Activated T-helper 2 cell treated with anti-CD3 and anti-CD28 coated beads, Interferon-gamma antibody, Interleukin-2, Interleukin-4, amounts not matched to agents 10 μg/mL and 5 μg/mL and 100 μg/mL, durations not matched to agents 14 hours and 24 hours and 36 hours (primary cell): ENCODE data around the gene PAX5. TPM values are rescaled to one million over a fixed set of nuclear protein-coding genes. Genes with fewer than 3 reads are reported as not detected.

Source experiments
- DNase-seq: peaks from one replicate; pipeline ENCODE4 v3.0.0; 2021; ENCODE audit warnings: low spot score
- H3K27ac Mint-ChIP-seq: one replicate; pipeline ENCODE4 v1.8.0; 2021; ENCODE audit warnings: mixed read lengths
- H3K27me3 Mint-ChIP-seq: one replicate; pipeline ENCODE4 v1.8.0; 2021; ENCODE audit warnings: low read depth, mixed read lengths
- H3K36me3 Mint-ChIP-seq: one replicate; pipeline ENCODE4 v1.8.0; 2021; ENCODE audit warnings: low read depth, mixed read lengths
- H3K4me1 Mint-ChIP-seq: one replicate; pipeline ENCODE4 v1.8.0; 2021; ENCODE audit warnings: low read depth, mixed read lengths
- H3K4me3 Mint-ChIP-seq: one replicate; pipeline ENCODE4 v1.8.0; 2021; ENCODE audit warnings: low read depth, mild to moderate bottlenecking, moderate library complexity, mixed read lengths
- H3K9me3 Mint-ChIP-seq: one replicate; pipeline ENCODE4 v1.8.0; 2021; ENCODE audit warnings: mixed read lengths
- intact Hi-C: fragments of 100-400 bp; cut with micrococcal nuclease; formaldehyde crosslinking; loops from one replicate; pipeline ENCODE4 v1.15.1; 2023
- total RNA-seq: library from RNA; stranded (reverse); gene quantifications from 2 replicates; pipeline ENCODE4 v1.2.3, GENCODE V29; 2022

PAX5 gene
- total RNA-seq, 1 donor from 2014 or later, result 0.34 TPM

DNA sequence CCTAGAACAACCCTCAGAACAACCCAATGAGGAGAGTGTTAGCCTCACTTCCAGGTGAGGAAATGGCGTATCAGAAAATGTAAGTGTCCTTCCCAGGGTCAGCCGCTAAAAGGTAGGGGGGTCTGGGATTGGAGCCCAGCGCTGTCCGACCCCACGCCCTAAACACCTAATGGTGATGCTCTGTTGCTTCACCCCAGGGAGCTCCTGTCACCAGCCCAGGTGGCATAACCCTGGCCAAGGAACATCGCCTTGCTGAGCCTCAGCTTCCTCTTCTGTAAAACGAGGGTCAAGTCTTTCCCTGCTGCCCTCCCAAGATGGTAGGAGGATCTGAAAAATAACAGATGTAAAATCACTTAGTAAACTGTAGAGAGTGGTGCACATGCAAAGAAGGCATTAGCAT lies 132.5 kb downstream of the PAX5 start:
- DNase-seq, result no peak
- Mint-ChIP-seq H3K4me1 (peaks cover 8% of the 10 kb centered on the region), H3K4me3 (no peak overlapping the region), H3K36me3 (no peaks in the 10 kb centered on the region), H3K9me3 (no peaks in the 10 kb centered on the region), H3K27ac (no peak overlapping the region), H3K27me3 (peaks cover 14% of the 10 kb centered on the region)
- intact Hi-C loops, result no loop called here

DNA sequence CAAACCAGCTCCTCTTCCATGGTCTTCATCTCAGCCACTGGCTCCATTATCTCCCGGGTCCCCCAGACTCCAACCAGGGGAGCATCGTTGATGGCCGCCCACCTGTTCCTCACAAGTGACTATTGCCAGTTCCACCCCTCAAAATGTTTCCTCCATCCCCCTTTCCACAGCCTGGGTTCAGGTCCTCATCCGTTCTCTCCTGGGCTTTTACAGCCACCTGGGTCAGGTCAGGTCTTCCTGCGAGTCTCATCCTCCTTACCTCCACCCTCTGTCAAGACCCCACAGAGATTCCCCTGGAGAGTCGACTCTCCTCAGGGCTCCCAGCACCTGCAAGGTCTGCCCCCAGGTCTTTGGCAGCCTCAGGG lies 133.2 kb downstream of the PAX5 start:
- H3K27ac Mint-ChIP-seq, result no peak overlapping the region
- H3K27me3 Mint-ChIP-seq, result peaks cover 10% of the 10 kb centered on the region
- DNase-seq, result no peak
- intact Hi-C loops, result no loop called here
- H3K9me3 Mint-ChIP-seq, result no peaks in the 10 kb centered on the region
- H3K36me3 Mint-ChIP-seq, result no peaks in the 10 kb centered on the region
- peaks cover 8% of the 10 kb centered on the region for H3K4me1 Mint-ChIP-seq
- H3K4me3 Mint-ChIP-seq, result no peak overlapping the region

DNA sequence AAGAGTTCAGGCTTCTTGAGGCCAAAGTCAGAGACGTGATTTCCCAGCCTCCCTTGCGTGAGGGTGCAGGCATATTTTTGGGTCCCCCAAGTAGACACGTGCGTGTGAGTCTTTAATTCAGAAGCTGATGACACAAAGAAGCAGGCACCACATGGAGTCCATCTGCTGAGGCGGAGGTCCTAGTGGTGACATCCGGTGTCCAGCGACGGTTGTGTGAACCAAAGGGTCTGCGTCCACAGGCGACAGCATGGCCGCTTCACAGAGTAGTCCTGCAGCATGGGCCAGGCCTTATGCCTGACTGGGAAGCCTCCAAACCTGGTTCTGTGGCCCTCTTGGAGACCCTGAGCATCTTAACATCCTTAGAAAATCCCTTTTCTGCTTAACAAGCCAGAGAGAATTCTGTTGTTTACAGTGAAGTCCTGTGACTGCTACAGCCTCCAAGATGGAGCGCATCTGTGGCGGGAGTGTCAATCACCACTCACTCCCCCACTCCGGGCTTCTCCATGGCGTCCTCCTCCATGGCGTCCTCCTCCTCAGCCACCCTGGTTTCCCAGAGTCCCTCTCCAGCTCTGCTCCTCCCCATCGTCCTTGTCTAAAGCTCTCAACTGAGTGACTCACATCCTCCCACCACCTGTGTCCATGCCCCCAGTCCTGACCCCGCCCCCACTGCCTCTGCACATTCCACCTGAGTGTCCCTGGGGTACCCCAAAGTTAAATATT lies 133.8 kb downstream of the PAX5 start:
- H3K9me3 Mint-ChIP-seq, result no peaks in the 10 kb centered on the region
- intact Hi-C loops, result no loop called here
- H3K4me1 Mint-ChIP-seq, result peaks cover 8% of the 10 kb centered on the region
- H3K36me3 Mint-ChIP-seq, result no peaks in the 10 kb centered on the region
- peaks cover 7% of the 10 kb centered on the region for H3K27me3 Mint-ChIP-seq
- DNase-seq, result no peak
- no peak overlapping the region for H3K27ac Mint-ChIP-seq
- H3K4me3 Mint-ChIP-seq, result no peak overlapping the region

DNA sequence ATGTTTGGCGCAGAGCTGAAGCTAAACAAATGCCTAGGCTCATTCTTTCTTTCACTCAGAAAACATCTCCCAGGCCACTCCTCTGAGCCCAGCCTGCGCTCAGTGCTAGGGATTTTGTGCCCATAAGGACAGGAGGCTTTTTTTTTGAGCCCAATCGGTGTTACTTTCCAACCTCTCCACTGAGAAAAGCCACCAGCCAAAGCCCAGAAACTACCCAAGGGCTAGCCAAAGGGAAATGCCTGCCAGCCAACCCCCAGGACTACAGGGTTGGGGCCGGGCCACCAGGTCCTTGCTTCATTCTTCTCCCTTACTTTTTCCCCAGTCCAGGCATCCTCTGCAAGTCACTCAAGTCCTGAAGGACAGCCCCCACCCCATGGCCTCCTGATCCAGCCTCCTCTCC lies 134.7 kb downstream of the PAX5 start:
- H3K27ac Mint-ChIP-seq, result no peak overlapping the region
- H3K9me3 Mint-ChIP-seq, result no peaks in the 10 kb centered on the region
- DNase-seq, result no peak
- H3K4me1 Mint-ChIP-seq, result peaks cover 8% of the 10 kb centered on the region
- H3K36me3 Mint-ChIP-seq, result no peaks in the 10 kb centered on the region
- intact Hi-C loops, result no loop called here
- H3K4me3 Mint-ChIP-seq, result no peak overlapping the region
- H3K27me3 Mint-ChIP-seq, result peaks cover 7% of the 10 kb centered on the region

DNA sequence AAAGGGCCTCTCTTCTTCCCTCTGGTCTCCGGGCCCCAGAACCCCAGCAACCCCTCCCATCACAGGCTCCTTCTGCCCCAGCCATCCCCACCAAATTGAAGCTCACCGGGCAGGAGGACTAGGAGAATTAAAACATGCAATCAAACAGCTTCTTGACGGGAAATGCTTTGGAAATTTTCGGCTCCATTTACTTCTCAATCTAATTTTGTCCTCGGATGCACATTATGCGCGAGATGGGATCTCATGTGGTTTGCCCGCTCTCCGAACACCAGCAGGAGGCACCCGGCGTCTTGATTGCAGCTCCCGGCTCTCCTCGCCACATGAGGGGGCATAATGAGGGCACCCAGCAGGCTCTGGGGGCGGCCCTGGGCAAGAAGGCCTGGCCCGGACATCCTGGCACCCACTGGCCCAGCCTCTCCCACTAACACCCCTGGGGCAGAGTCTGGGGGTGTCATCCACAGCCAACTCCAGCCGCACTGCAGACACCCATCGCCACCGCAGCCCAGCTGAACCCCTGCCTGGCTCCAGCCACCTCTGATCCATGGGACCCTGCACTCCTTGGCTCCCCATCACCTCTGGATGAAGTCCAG lies 135.5 kb downstream of the PAX5 start:
- intact Hi-C loops, result no loop called here
- no peaks in the 10 kb centered on the region for H3K9me3 Mint-ChIP-seq
- no peak overlapping the region for H3K4me3 Mint-ChIP-seq
- H3K36me3 Mint-ChIP-seq, result no peaks in the 10 kb centered on the region
- H3K4me1 Mint-ChIP-seq, result no peaks in the 10 kb centered on the region
- H3K27ac Mint-ChIP-seq, result no peak overlapping the region
- H3K27me3 Mint-ChIP-seq, result peaks cover 7% of the 10 kb centered on the region
- DNase-seq, result no peak

DNA sequence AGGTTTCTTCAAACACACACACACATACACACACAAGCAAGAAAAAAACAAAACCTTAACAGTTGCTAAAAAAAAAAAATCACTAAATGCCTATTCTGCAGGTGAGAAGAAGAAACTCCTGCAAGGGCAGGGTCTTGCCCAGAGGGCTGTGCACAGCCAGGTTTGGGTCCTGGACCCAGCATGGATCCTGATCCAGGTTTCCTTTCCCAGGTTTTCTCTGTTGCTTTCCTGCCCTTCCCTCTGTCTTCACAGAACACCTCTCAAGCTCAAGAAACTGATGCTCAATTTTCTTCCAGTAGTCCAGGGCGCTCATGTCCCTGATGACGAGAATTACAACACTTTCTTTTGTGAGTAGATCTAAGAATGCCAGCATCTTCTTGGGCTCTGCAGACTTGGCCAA lies 136.6 kb downstream of the PAX5 start:
- Mint-ChIP-seq H3K27me3 (peaks cover 12% of the 10 kb centered on the region), H3K4me1 (no peaks in the 10 kb centered on the region), H3K4me3 (no peak overlapping the region), H3K9me3 (no peaks in the 10 kb centered on the region), H3K36me3 (no peaks in the 10 kb centered on the region), H3K27ac (no peak overlapping the region)
- no peak for DNase-seq
- intact Hi-C loops, result no loop called here

DNA sequence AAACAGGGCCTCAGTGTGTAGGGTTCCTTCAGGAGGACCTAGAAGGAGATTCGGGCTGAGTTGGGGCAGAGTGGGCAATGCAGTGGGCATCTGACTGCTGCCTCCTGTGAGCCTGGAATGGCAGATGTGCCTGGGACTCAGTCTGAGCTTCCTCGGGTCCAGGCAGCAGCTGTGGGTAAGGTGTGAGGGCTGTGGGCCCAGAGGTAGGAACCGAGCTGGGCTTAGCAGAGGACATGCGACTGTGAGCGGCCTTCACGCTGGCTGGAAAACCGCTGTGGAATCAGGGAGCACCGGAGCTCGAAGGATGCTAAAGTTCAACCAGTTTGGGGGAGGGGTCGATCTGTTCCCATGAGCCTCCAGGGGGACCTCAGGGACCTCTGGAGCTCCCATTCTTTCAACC lies 137.0 kb downstream of the PAX5 start:
- intact Hi-C loops, result no loop called here
- H3K4me3 Mint-ChIP-seq, result no peak overlapping the region
- no peaks in the 10 kb centered on the region for H3K36me3 Mint-ChIP-seq
- no peaks in the 10 kb centered on the region for H3K9me3 Mint-ChIP-seq
- H3K27ac Mint-ChIP-seq, result no peak overlapping the region
- no peak for DNase-seq
- H3K4me1 Mint-ChIP-seq, result no peaks in the 10 kb centered on the region
- peaks cover 13% of the 10 kb centered on the region for H3K27me3 Mint-ChIP-seq

DNA sequence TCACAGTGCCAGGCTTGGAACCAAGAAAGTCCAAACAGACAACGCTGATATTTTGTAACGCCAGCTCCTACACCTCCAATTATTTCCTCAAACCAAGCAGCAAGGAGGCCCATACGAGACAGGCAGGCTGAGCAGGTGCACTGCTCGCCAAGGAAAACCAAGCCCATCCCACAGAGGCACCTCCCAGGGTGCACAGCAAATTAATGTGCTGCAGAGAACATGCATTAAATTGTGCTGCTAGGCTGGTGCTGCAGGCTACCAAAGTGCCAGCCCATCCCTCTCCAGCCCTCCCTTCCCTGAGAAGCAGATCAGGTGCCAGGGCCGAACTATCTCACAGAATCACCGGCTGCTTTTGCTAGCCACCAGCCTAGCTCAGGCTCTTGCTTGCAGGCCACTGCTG lies 137.8 kb downstream of the PAX5 start:
- Mint-ChIP-seq H3K27ac (no peak overlapping the region), H3K27me3 (peaks cover 15% of the 10 kb centered on the region), H3K4me1 (no peaks in the 10 kb centered on the region), H3K4me3 (no peak overlapping the region), H3K36me3 (no peaks in the 10 kb centered on the region), H3K9me3 (no peaks in the 10 kb centered on the region)
- intact Hi-C loops, result no loop called here
- no peak for DNase-seq

DNA sequence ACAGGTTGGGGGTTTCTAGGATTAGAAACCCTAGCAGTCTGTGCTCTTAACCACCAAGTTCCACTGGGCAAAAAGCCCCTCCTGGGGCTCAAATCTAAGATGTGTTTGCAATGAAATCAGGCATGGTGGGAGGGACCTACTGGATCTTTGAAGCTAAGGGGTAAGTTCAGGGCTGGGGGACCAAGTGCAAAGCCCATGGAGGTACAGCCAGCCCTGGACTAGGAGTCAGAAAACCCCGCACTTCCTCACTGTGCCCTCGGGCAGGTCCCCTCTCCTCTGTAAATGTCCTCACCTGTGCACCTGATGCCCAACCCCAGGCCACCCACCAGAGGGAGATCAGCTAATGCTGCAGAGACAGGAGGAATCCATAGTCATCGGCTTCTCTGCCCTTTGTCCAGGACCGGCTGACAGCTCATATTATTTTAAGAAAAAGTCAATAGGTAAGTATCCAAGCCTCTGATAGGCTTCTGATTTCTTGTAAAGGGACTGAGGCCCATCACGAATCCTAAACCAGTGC lies 138.3 kb downstream of the PAX5 start:
- intact Hi-C loops, result no loop called here
- no peak overlapping the region for H3K4me3 Mint-ChIP-seq
- DNase-seq, result no peak

DNA sequence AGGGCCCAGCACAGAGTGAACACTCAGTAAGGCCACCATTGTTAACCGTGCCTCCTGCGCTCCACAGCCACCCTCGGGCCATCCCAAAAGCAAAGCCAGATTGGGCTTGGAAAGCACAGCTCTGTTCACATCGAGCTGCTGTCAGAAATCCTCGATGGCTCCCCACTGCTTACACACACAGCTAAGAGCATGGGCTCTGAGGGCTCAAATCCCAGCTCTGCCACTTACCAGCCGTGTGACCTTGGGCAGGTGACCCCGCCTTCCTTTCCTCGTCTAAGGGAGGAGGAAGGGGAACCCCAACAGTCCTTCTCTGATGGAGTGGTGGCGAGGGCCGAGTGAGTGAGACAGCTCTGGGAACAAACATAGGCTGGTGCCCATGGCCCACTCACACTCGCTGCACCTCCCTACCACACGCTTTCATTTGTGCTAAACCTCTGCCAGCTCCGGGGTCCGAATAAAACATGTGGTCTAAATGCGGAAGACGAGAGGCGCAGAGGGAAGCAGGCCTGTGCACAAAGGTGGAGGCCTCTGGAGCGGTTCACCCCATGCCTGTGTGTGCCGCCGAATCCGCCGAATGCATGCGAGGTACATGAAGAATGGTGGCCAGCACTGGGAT lies 139.3 kb downstream of the PAX5 start:
- intact Hi-C loops, result no loop called here
- DNase-seq, result no peak
- Mint-ChIP-seq H3K36me3 (no peaks in the 10 kb centered on the region), H3K27ac (no peak overlapping the region), H3K4me1 (no peaks in the 10 kb centered on the region), H3K27me3 (peaks cover 13% of the 10 kb centered on the region), H3K9me3 (no peaks in the 10 kb centered on the region), H3K4me3 (no peak overlapping the region)

More for the DNA sequence above, 138.3 kb downstream of the PAX5 start:
- Mint-ChIP-seq H3K27ac (no peak overlapping the region), H3K36me3 (no peaks in the 10 kb centered on the region), H3K27me3 (peaks cover 15% of the 10 kb centered on the region), H3K9me3 (no peaks in the 10 kb centered on the region), H3K4me1 (no peaks in the 10 kb centered on the region)

DNA sequence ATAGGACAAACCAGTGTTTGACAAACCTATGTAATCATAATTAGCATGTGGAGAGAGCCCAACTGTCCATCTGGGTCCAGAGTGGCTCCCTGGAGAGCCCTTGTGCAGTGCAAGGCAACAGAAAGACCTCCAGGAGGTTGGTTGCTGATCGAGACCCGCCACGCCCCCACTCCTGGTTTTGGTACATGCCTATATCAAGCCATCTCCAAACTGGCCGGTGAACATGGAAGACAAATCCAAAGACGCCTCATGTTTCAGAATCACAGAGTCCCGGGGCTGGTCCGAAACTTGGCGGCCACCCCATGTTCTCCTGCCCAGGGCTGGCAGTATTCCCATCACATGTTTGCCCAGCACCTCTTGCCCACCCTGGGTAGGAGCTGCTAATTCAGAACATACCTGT lies 140.2 kb downstream of the PAX5 start:
- Mint-ChIP-seq H3K9me3 (no peaks in the 10 kb centered on the region), H3K4me3 (no peak overlapping the region), H3K36me3 (no peaks in the 10 kb centered on the region), H3K27me3 (peaks cover 16% of the 10 kb centered on the region), H3K27ac (no peak overlapping the region), H3K4me1 (no peaks in the 10 kb centered on the region)
- DNase-seq, result no peak
- intact Hi-C loops, result no loop called here

DNA sequence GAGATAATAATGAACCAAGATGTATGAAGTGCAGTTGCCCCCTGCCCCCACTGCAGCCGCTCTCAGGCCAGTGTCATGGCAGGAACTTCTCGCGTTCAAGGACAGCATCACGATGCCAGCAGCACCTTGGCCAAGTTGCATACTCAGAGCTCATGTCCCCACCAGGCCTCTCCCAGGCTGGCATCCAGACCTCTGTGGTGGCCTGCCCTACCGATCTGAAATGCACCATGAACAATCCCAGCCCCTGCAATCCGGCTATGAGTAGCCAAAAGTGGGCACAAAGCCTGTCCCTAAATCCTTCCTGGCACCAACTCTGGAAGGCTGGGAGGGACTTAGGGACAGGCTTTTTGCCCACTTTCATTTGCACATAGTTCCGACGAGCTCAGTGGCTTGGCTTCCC lies 140.9 kb downstream of the PAX5 start:
- intact Hi-C loops, result no loop called here
- DNase-seq, result no peak
- H3K9me3 Mint-ChIP-seq, result no peaks in the 10 kb centered on the region
- H3K27ac Mint-ChIP-seq, result no peak overlapping the region
- no peak overlapping the region for H3K4me3 Mint-ChIP-seq
- H3K4me1 Mint-ChIP-seq, result no peaks in the 10 kb centered on the region
- H3K27me3 Mint-ChIP-seq, result peaks cover 16% of the 10 kb centered on the region
- no peaks in the 10 kb centered on the region for H3K36me3 Mint-ChIP-seq

DNA sequence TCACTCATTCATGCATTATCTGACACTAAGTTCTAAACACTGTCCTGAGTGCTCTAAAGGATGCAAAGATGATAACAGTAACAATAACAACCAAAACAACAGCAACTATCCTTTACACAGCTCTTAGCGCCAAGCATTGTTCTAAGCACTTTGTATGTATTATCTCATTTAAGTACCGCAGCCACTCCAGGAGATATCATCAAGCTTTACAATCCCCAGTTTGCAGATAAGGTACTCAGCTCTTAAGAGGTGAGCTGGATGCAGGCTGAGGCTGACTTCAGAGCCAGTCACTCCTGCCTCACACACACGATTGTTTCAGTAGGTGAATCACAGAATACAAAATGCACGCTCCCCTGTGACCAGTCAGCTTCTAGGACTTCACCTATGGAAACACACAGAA lies 141.8 kb downstream of the PAX5 start:
- Mint-ChIP-seq H3K4me1 (no peaks in the 10 kb centered on the region), H3K27me3 (peaks cover 19% of the 10 kb centered on the region), H3K4me3 (no peak overlapping the region)

More for the DNA sequence above, 141.8 kb downstream of the PAX5 start:
- intact Hi-C loops, result no loop called here
- DNase-seq, result no peak
- no peaks in the 10 kb centered on the region for H3K9me3 Mint-ChIP-seq
- no peaks in the 10 kb centered on the region for H3K36me3 Mint-ChIP-seq
- H3K27ac Mint-ChIP-seq, result no peak overlapping the region
